Ishikawa (cell line): ENCODE measurements around the gene PALLD.

Source experiments
- CEBPB ChIP-seq: IDR thresholded peaks from 2 replicates; pipeline ENCODE4 v1.6.1; 2012
- CREB1 ChIP-seq: IDR thresholded peaks from 2 replicates; pipeline ENCODE4 v1.6.1; 2012; ENCODE audit warnings: low read depth
- EGR1 ChIP-seq: IDR thresholded peaks from 2 replicates; pipeline ENCODE4 v1.6.1; 2012
- EP300 ChIP-seq: IDR thresholded peaks from 2 replicates; pipeline ENCODE4 v1.6.1; 2012; ENCODE audit warnings: borderline replicate concordance
- FOXM1 ChIP-seq: IDR thresholded peaks from 2 replicates; pipeline ENCODE4 v1.6.1; 2012; ENCODE audit warnings: low read depth, borderline replicate concordance
- MAX ChIP-seq: IDR thresholded peaks from 2 replicates; pipeline ENCODE4 v1.6.1; 2012
- NFIC ChIP-seq: IDR thresholded peaks from 2 replicates; pipeline ENCODE4 v1.6.1; 2012
- RAD21 ChIP-seq: IDR thresholded peaks from 2 replicates; pipeline ENCODE4 v1.6.1; 2012; ENCODE audit warnings: low read depth
- REST ChIP-seq: IDR thresholded peaks from 2 replicates; pipeline ENCODE4 v1.6.1; 2012; ENCODE audit warnings: low read depth, mild to moderate bottlenecking
- TAF1 ChIP-seq: IDR thresholded peaks from 2 replicates; pipeline ENCODE4 v1.6.1; 2012; ENCODE audit warnings: low read depth, mild to moderate bottlenecking
- TCF12 ChIP-seq: IDR thresholded peaks from 2 replicates; pipeline ENCODE4 v1.6.1; 2012; ENCODE audit warnings: low read depth
- TEAD4 ChIP-seq: IDR thresholded peaks from 2 replicates; pipeline ENCODE4 v1.6.1; 2012
- USF1 ChIP-seq: IDR thresholded peaks from 2 replicates; pipeline ENCODE4 v1.6.1; 2012
- YY1 ChIP-seq: IDR thresholded peaks from 2 replicates; pipeline ENCODE4 v1.6.1; 2012; ENCODE audit warnings: low read depth
- ZBTB7A ChIP-seq: IDR thresholded peaks from 2 replicates; pipeline ENCODE4 v1.6.1; 2012; ENCODE audit warnings: low read depth

The PALLD gene

GRCh38 chr4:168485156-168485910 lies 11.5 kb upstream of the PALLD start:
- TF ChIP-seq TEAD4 (no peak), EP300 (no peak), CEBPB (no peak), YY1 (no peak), RAD21 (no peak), USF1 (no peak), MAX (no peak), TAF1 (no peak), CREB1 (no peak), ZBTB7A (no peak), NFIC (no peak), TCF12 (no peak), REST (no peak), EGR1 (no peak), FOXM1 (no peak)

GRCh38 chr4:168486912-168487281 lies 10.0 kb upstream of the PALLD start:
- TF ChIP-seq TCF12, result no peak
- TF ChIP-seq EGR1, result no peak
- TF ChIP-seq ZBTB7A, result no peak
- no peak for TF ChIP-seq CREB1

GRCh38 chr4:168487282-168488035 lies 9.4 kb upstream of the PALLD start:
- TF ChIP-seq USF1 (no peak), YY1 (no peak), ZBTB7A (no peak), CREB1 (no peak), RAD21 (no peak), EP300 (no peak), MAX (no peak), REST (no peak), CEBPB (no peak), TEAD4 (no peak), TCF12 (no peak)

- TF ChIP-seq REST (no peak), CREB1 (no peak), FOXM1 (no peak), NFIC (no peak), TCF12 (no peak), USF1 (no peak), ZBTB7A (no peak), EP300 (no peak), MAX (no peak), YY1 (no peak), TAF1 (no peak), CEBPB (no peak), EGR1 (no peak), TEAD4 (no peak), RAD21 (no peak)
Measured at GRCh38 chr4:168488869-168489274, 8.0 kb upstream of the PALLD start.
